ENCODE results near the gene NUP133. TPM values are rescaled to one million over a fixed set of nuclear protein-coding genes. Genes with fewer than 3 reads are reported as not detected.

The NUP133 gene
- total RNA-seq, 3 donors from 2014 or later = 29.4 to 48.4 (median 31.8) TPM

- H3K36me3 ChIP-seq = peaks cover under 1% of the 10 kb centered on the region
- H3K4me3 ChIP-seq = no peak overlapping the region
- DNase-seq (ENCODE audit: low spot score in 2 of 2) = no peak
- intact Hi-C loops (cut with DNase I; ENCODE audit: low total_unique reads) = no loop called here
- H3K27ac ChIP-seq = no peak overlapping the region
- no peaks in the 10 kb centered on the region for H3K9me3 ChIP-seq
- H3K27me3 ChIP-seq = no peaks in the 10 kb centered on the region
- H3K4me1 ChIP-seq = no peaks in the 10 kb centered on the region
- TF ChIP-seq POLR2AphosphoS5 (IDR thresholded peaks at IDR 0.05) (no peak), POLR2A (IDR thresholded peaks at IDR 0.05) (no peak)
- TF ChIP-seq, protein P1, sequence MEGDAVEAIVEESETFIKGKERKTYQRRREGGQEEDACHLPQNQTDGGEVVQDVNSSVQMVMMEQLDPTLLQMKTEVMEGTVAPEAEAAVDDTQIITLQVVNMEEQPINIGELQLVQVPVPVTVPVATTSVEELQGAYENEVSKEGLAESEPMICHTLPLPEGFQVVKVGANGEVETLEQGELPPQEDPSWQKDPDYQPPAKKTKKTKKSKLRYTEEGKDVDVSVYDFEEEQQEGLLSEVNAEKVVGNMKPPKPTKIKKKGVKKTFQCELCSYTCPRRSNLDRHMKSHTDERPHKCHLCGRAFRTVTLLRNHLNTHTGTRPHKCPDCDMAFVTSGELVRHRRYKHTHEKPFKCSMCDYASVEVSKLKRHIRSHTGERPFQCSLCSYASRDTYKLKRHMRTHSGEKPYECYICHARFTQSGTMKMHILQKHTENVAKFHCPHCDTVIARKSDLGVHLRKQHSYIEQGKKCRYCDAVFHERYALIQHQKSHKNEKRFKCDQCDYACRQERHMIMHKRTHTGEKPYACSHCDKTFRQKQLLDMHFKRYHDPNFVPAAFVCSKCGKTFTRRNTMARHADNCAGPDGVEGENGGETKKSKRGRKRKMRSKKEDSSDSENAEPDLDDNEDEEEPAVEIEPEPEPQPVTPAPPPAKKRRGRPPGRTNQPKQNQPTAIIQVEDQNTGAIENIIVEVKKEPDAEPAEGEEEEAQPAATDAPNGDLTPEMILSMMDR (IDR thresholded peaks at IDR 0.05) = no peak
Measured at GRCh38 chr1:229538945-229539344, 30.8 kb upstream of the NUP133 start.

DNA sequence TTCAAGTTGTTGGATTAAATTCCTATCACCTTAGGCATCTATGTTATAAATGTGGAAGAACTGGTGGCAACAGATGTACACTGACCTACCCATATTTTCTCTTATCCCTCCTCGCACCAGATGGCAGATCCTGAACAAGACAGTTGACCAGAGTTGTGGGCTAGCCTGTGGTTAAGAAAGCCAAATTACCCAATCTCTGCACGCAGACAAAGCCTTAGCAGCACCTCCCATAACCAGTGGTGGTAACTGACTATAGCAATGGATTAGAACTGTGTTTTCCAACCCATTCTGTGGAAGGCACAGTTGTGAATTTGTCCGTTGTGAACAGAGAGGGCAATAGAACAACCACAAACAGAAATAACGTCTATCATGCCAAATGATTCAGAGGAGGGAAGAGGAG lies 29.8 kb upstream of the NUP133 start:
- peaks cover 6% of the 10 kb centered on the region for H3K36me3 ChIP-seq
- H3K4me1 ChIP-seq = no peaks in the 10 kb centered on the region
- H3K9me3 ChIP-seq = no peaks in the 10 kb centered on the region
- H3K27me3 ChIP-seq = no peaks in the 10 kb centered on the region
- intact Hi-C loops (cut with DNase I; ENCODE audit: low total_unique reads) = no loop called here
- H3K4me3 ChIP-seq = no peak overlapping the region
- TF ChIP-seq POLR2A (IDR thresholded peaks at IDR 0.05) = no peak
- TF ChIP-seq, protein P1 (IDR thresholded peaks at IDR 0.05) = no peak
- TF ChIP-seq POLR2AphosphoS5 (IDR thresholded peaks at IDR 0.05) = no peak
- DNase-seq (ENCODE audit: low spot score in 2 of 2) = no peak
- no peak overlapping the region for H3K27ac ChIP-seq

DNA sequence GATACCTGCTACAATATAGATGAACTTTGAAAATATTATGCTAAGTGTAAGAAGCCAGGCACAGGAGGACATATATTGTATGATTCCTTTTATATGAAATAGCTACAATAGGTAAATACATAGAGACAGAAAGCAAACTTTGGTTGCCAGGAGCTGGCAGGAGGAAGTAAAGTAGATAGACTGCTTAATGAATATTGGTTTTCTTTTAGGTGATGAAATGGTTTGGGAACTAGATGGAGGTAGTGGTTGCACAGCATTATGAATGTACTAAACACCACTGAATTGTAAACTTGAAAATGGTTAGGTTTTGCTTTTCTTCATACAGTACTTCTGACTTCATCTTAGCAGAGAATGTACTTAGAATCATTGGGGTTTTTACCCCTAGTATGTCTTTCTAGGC lies 28.8 kb upstream of the NUP133 start:
- Histone ChIP-seq H3K9me3 (no peaks in the 10 kb centered on the region), H3K27ac (no peak overlapping the region), H3K27me3 (no peaks in the 10 kb centered on the region), H3K36me3 (peaks cover 6% of the 10 kb centered on the region), H3K4me3 (no peak overlapping the region), H3K4me1 (no peaks in the 10 kb centered on the region)
- intact Hi-C loops (cut with DNase I; ENCODE audit: low total_unique reads) = no loop called here
- DNase-seq (ENCODE audit: low spot score in 2 of 2) = no peak
- TF ChIP-seq POLR2A (IDR thresholded peaks at IDR 0.05) (no peak), POLR2AphosphoS5 (IDR thresholded peaks at IDR 0.05) (no peak)
- TF ChIP-seq, protein P1 (IDR thresholded peaks at IDR 0.05) = no peak

- intact Hi-C loops (cut with DNase I; ENCODE audit: low total_unique reads) = no loop called here
- peaks cover 10% of the 10 kb centered on the region for H3K36me3 ChIP-seq
- no peaks in the 10 kb centered on the region for H3K27me3 ChIP-seq
- H3K27ac ChIP-seq = no peak overlapping the region
- no peaks in the 10 kb centered on the region for H3K4me1 ChIP-seq
- TF ChIP-seq POLR2AphosphoS5 (IDR thresholded peaks at IDR 0.05) = no peak
- no peak for TF ChIP-seq POLR2A (IDR thresholded peaks at IDR 0.05)
- TF ChIP-seq, protein P1 (IDR thresholded peaks at IDR 0.05) = no peak
- no peak overlapping the region for H3K4me3 ChIP-seq
- no peak for DNase-seq (ENCODE audit: low spot score in 2 of 2)
- no peaks in the 10 kb centered on the region for H3K9me3 ChIP-seq
Measured at GRCh38 chr1:229535230-229535629, 27.1 kb upstream of the NUP133 start.

GRCh38 chr1:229531326-229531725 lies 23.2 kb upstream of the NUP133 start:
- H3K4me3 ChIP-seq = no peak overlapping the region
- no peak overlapping the region for H3K27ac ChIP-seq
- H3K4me1 ChIP-seq = no peaks in the 10 kb centered on the region
- H3K9me3 ChIP-seq = no peaks in the 10 kb centered on the region
- intact Hi-C loops (cut with DNase I; ENCODE audit: low total_unique reads) = no loop called here
- no peaks in the 10 kb centered on the region for H3K27me3 ChIP-seq
- DNase-seq (ENCODE audit: low spot score in 2 of 2) = no peak
- TF ChIP-seq POLR2AphosphoS5 (IDR thresholded peaks at IDR 0.05) (no peak), POLR2A (IDR thresholded peaks at IDR 0.05) (no peak)
- TF ChIP-seq, protein P1 (IDR thresholded peaks at IDR 0.05) = no peak
- H3K36me3 ChIP-seq = peaks cover 10% of the 10 kb centered on the region

Data from breast epithelium (tissue), 4 donors.